HK-2 (cell line): ENCODE data around the gene TADA3.

Experiments used
- DNase-seq: peaks from one replicate; pipeline ENCODE4 v3.0.0-alpha.2; 2018; ENCODE audit not compliant: unreplicated experiment

Gene TADA3

GRCh38 chr3:9792405-9793160 lies at the start of gene TADA3, which contains the start of gene ARPC4:
Gene TADA3, minus strand, starts transcription at chr3:9792473. Its CDS starts 1,007 bp downstream, at chr3:9791466.
Gene ARPC4, plus strand, starts transcription at chr3:9793082. Its CDS starts 40 bp downstream, at chr3:9793122.
- DNase-seq: peak; percentile 87

GRCh38 chr3:9841015-9841414 lies 48.7 kb upstream of the TADA3 start:
- DNase-seq: no peak

- no peak for DNase-seq
These were observed 46.6 kb upstream of the TADA3 start for GRCh38 chr3:9838856-9839255.

GRCh38 chr3:9837701-9838582 lies 45.7 kb upstream of the TADA3 start:
- DNase-seq: no peak

- DNase-seq: no peak
These were observed 42.5 kb upstream of the TADA3 start for GRCh38 chr3:9834520-9835380.

GRCh38 chr3:9833078-9833477 lies 40.8 kb upstream of the TADA3 start:
- no peak for DNase-seq

- DNase-seq: no peak
These were observed 39.0 kb upstream of the TADA3 start for GRCh38 chr3:9831253-9831652.

GRCh38 chr3:9828801-9829755 lies 36.8 kb upstream of the TADA3 start:
- no peak for DNase-seq

GRCh38 chr3:9826815-9827573 lies 34.7 kb upstream of the TADA3 start:
- no peak for DNase-seq

- DNase-seq: no peak
These were observed 33.3 kb upstream of the TADA3 start for GRCh38 chr3:9825451-9826040.

- no peak for DNase-seq
These were observed 28.7 kb upstream of the TADA3 start for GRCh38 chr3:9820946-9821345.

GRCh38 chr3:9820543-9820942 lies 28.3 kb upstream of the TADA3 start:
- no peak for DNase-seq

- no peak for DNase-seq
These were observed 26.5 kb upstream of the TADA3 start for GRCh38 chr3:9818666-9819335.

GRCh38 chr3:9817436-9817835 lies 25.2 kb upstream of the TADA3 start:
- DNase-seq: no peak

GRCh38 chr3:9815986-9816385 lies 23.7 kb upstream of the TADA3 start:
- DNase-seq: no peak

- no peak for DNase-seq
These were observed 20.7 kb upstream of the TADA3 start for GRCh38 chr3:9812870-9813483.

GRCh38 chr3:9810846-9811245 lies 18.6 kb upstream of the TADA3 start:
- no peak for DNase-seq

- no peak for DNase-seq
These were observed 18.1 kb upstream of the TADA3 start for GRCh38 chr3:9810433-9810770.
